ENCODE measurements around the gene ADH6.

DNA sequence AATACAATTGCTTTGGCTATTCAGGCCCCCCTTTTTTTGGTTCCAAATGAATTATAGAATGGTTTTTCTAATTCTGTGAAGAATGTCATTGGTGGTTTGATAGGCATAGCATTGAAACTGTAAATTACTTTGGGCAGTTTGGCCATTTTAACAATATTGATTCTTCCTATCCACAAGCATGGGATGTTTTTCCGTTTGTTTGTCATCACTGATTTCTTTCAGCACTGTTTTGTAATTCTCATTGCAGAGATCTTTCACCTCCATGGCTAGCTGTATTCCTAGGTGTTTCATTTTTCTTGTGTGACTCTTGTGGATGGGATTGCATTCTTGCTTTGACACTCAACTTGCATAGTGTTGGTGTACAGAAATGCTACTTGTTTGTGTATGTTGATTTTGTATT is 33.0 kb downstream of the ADH6 start:
- no peak for TF ChIP-seq POLR2A (IDR thresholded peaks at IDR 0.05)
- TF ChIP-seq, protein P1, sequence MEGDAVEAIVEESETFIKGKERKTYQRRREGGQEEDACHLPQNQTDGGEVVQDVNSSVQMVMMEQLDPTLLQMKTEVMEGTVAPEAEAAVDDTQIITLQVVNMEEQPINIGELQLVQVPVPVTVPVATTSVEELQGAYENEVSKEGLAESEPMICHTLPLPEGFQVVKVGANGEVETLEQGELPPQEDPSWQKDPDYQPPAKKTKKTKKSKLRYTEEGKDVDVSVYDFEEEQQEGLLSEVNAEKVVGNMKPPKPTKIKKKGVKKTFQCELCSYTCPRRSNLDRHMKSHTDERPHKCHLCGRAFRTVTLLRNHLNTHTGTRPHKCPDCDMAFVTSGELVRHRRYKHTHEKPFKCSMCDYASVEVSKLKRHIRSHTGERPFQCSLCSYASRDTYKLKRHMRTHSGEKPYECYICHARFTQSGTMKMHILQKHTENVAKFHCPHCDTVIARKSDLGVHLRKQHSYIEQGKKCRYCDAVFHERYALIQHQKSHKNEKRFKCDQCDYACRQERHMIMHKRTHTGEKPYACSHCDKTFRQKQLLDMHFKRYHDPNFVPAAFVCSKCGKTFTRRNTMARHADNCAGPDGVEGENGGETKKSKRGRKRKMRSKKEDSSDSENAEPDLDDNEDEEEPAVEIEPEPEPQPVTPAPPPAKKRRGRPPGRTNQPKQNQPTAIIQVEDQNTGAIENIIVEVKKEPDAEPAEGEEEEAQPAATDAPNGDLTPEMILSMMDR (IDR thresholded peaks at IDR 0.05) = no peak

Measured in testis (tissue), 2 donors.